A673 (cell line): ENCODE measurements around the gene FUZ.

Experiments used
- EZH2 ChIP-seq: fragments of 200-600 bp; sonication (generic); IDR thresholded peaks from 2 replicates; pipeline ENCODE4 v1.6.1; 2017; ENCODE audit warnings: borderline replicate concordance, low read depth, mild to moderate bottlenecking, mixed read lengths, antibody characterized with exemption, low read length; ENCODE audit not compliant: poor library complexity, severe bottlenecking
- TF ChIP-seq, protein P1 (sequence below): fragments of 300-800, 200-600 bp; sonication (generic); conservative IDR thresholded peaks from 2 replicates; pipeline ENCODE4 v1.5.1; 2017; ENCODE audit warnings: low read depth, mild to moderate bottlenecking, antibody characterized with exemption, low read length, moderate library complexity, mixed read lengths

DNA sequence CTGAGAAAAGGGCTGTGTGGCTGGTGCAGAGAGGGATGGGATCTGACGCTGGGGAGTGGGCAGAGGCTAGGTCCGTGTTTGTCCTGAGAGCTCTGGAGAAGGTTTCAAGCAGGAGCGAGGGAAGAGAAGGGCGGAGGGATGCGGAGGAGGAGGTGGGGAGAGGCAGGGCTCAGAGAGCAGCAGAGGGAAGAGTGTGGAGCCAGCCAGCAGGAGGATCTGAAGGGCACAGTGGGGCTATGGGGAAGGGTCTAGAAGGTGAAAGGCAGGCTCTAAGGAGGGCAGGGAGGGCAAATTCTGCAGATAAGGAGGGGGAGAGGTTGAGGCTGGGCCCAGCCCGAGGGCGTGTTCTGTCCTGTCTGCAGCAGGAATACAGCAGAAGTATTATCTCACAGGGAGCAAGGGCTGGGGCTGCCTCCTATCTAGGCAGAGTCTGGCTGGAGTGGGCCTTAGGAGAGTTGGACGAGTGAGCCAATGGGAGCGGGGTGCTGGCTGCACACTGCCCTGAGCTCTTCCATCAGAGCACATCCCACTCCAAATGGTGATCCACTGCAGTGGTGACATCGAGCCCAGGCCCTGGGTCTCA, 40.2 kb downstream of the FUZ start:
- TF ChIP-seq, protein P1, sequence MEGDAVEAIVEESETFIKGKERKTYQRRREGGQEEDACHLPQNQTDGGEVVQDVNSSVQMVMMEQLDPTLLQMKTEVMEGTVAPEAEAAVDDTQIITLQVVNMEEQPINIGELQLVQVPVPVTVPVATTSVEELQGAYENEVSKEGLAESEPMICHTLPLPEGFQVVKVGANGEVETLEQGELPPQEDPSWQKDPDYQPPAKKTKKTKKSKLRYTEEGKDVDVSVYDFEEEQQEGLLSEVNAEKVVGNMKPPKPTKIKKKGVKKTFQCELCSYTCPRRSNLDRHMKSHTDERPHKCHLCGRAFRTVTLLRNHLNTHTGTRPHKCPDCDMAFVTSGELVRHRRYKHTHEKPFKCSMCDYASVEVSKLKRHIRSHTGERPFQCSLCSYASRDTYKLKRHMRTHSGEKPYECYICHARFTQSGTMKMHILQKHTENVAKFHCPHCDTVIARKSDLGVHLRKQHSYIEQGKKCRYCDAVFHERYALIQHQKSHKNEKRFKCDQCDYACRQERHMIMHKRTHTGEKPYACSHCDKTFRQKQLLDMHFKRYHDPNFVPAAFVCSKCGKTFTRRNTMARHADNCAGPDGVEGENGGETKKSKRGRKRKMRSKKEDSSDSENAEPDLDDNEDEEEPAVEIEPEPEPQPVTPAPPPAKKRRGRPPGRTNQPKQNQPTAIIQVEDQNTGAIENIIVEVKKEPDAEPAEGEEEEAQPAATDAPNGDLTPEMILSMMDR = no peak
- no peak for TF ChIP-seq EZH2
